Measurements from ENCODE around the gene ZNF234.

DNA sequence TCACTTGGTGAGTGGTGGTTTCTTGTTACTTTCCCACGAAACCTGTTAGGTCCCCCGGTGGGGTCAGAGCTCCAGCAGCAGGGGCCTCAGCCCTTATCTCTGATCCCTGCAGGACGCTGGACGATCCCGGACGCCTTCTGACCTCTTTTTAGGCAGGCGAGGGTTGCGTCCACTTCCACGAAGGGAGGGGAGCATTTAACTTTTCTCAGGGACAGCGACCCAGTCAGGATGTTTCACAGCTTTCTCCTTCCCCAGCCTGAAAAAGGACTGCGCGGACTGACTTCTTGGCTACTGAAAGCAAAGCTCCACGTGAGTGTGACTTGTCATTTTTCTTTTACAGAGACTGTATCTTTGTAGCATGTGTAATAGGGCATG, 692 bp downstream of the ZNF234 start:
- no peak for TF ChIP-seq POLR2A (IDR thresholded peaks at IDR 0.05)
- TF ChIP-seq, protein P1, sequence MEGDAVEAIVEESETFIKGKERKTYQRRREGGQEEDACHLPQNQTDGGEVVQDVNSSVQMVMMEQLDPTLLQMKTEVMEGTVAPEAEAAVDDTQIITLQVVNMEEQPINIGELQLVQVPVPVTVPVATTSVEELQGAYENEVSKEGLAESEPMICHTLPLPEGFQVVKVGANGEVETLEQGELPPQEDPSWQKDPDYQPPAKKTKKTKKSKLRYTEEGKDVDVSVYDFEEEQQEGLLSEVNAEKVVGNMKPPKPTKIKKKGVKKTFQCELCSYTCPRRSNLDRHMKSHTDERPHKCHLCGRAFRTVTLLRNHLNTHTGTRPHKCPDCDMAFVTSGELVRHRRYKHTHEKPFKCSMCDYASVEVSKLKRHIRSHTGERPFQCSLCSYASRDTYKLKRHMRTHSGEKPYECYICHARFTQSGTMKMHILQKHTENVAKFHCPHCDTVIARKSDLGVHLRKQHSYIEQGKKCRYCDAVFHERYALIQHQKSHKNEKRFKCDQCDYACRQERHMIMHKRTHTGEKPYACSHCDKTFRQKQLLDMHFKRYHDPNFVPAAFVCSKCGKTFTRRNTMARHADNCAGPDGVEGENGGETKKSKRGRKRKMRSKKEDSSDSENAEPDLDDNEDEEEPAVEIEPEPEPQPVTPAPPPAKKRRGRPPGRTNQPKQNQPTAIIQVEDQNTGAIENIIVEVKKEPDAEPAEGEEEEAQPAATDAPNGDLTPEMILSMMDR (IDR thresholded peaks at IDR 0.05): no peak

All from lower leg skin (tissue), 3 donors.